Transverse colon (tissue), 4 donors: ENCODE measurements around the gene SNX27. TPM values are rescaled to one million over a fixed set of nuclear protein-coding genes. Genes with fewer than 3 reads are reported as not detected.
A peak's percentile ranks its signal among the peaks of the same experiment; 100 is the strongest.

Experiments
- DNase-seq: peaks from one replicate; pipeline ENCODE4 v3.0.0-alpha.2; 2019
- H3K27ac ChIP-seq, 4 donors: fragments of 200-600 bp; sonication (generic); 2 replicates each; pipeline ENCODE4 v1.5.1; 2016 to 2018; ENCODE audit warnings: inconsistent platforms in 4 of 4
- H3K27me3 ChIP-seq: fragments of 200-600 bp; sonication (generic); 2 replicates; pipeline ENCODE4 v1.5.1; 2017; ENCODE audit warnings: inconsistent platforms
- H3K36me3 ChIP-seq, 4 donors: fragments of 200-600 bp; sonication (generic); 2 replicates each; pipeline ENCODE4 v1.5.1; 2017 to 2019; ENCODE audit warnings: inconsistent platforms in 4 of 4
- H3K4me1 ChIP-seq, 4 donors: fragments of 200-600 bp; sonication (generic); 2 replicates each; pipeline ENCODE4 v1.5.1; 2017 to 2020; ENCODE audit warnings: inconsistent platforms in 4 of 4
- H3K4me3 ChIP-seq, 4 donors: fragments of 200-600 bp; sonication (generic); 1 replicate in 1 of 4; 2 replicates in 3 of 4; pipeline versions ENCODE4 v1.5.1 to v1.6.1; 2017 to 2019; ENCODE audit warnings: inconsistent platforms in 4 of 4
- H3K9me3 ChIP-seq, 2 donors: fragments of 200-600 bp; sonication (generic); 2 replicates each; pipeline ENCODE4 v1.5.1; 2017 to 2019; ENCODE audit warnings: inconsistent platforms in 2 of 2
- EP300 ChIP-seq: sonication (generic); formaldehyde crosslinking; IDR thresholded peaks from one replicate; pipeline ENCODE4 v1.6.1; 2017; ENCODE audit warnings: antibody characterized with exemption, low read depth
- POLR2A ChIP-seq: fragments of 450-650 bp; IDR thresholded peaks from one replicate; pipeline ENCODE4 v1.6.1; 2016; ENCODE audit warnings: antibody characterized with exemption, mild to moderate bottlenecking, moderate library complexity
- POLR2AphosphoS5 ChIP-seq, 3 donors: sonication (generic); formaldehyde crosslinking; IDR thresholded peaks; one replicate each; pipeline ENCODE4 v1.6.1; 2016; ENCODE audit warnings: antibody characterized with exemption in 3 of 3
- WGBS, 2 donors: methylation state at CpG; one replicate each; pipeline ENCODE4 v1.1.5; 2018; ENCODE audit warnings: low coverage in 1 of 2; 5-methylcytosine and 5-hydroxymethylcytosine counted together
- in situ Hi-C, 4 donors: fragments of 200-750 bp; cut with MboI; loops; one replicate each; pipeline versions ENCODE4 v1.15.0 to v1.15.1; 2017; ENCODE audit warnings: low sequenced_read_pairs in 3 of 4, low pct_ligation_motif_present in 1 of 4, low pct_unique_long_range_greater_than_20kb in 1 of 4
- intact Hi-C: fragments of 100-400 bp; cut with DNase I; formaldehyde crosslinking; loops from one replicate; pipeline ENCODE4 v1.15.1; 2023; ENCODE audit warnings: low total_unique reads
- total RNA-seq, 4 donors: library from RNA; depleted of rRNA; stranded (reverse); fragments of >200 nt; gene quantifications; one replicate each; pipeline ENCODE4 v1.1.0, GENCODE V29; 2016
- TF ChIP-seq, protein P1 (sequence below), 5 experiments: fragments of 200-600 bp in 3 of 5; fragments of 450-650 bp in 2 of 5; sonication (generic) in 3 of 5; IDR thresholded peaks; 1 replicate in 2 of 5; 2 replicates in 3 of 5; pipeline ENCODE4 v1.5.1; 2016 to 2017; ENCODE audit warnings: antibody characterized with exemption in 5 of 5, inconsistent platforms in 3 of 5, mild to moderate bottlenecking in 2 of 5, moderate library complexity in 1 of 5

The SNX27 gene
- total RNA-seq, 4 donors from 2014 or later = 11.5 to 37.0 (median 24.6) TPM

- no peak overlapping the region for H3K4me3 ChIP-seq
- intact Hi-C loops (no loop called here), in situ Hi-C loops (no loop called here)
- H3K4me1 ChIP-seq = peaks cover 0 to 7% (median 2%) of the 10 kb centered on the region in 4 donors
- no peaks in the 10 kb centered on the region for H3K27me3 ChIP-seq
- no peak overlapping the region for H3K27ac ChIP-seq
- H3K36me3 ChIP-seq = no peaks in the 10 kb centered on the region
- 79 to 83% methylated on average over 9 of the region's 9 CpGs for WGBS, 2 donors
- no peaks in the 10 kb centered on the region for H3K9me3 ChIP-seq
- no peak for DNase-seq
- TF ChIP-seq, protein P1, sequence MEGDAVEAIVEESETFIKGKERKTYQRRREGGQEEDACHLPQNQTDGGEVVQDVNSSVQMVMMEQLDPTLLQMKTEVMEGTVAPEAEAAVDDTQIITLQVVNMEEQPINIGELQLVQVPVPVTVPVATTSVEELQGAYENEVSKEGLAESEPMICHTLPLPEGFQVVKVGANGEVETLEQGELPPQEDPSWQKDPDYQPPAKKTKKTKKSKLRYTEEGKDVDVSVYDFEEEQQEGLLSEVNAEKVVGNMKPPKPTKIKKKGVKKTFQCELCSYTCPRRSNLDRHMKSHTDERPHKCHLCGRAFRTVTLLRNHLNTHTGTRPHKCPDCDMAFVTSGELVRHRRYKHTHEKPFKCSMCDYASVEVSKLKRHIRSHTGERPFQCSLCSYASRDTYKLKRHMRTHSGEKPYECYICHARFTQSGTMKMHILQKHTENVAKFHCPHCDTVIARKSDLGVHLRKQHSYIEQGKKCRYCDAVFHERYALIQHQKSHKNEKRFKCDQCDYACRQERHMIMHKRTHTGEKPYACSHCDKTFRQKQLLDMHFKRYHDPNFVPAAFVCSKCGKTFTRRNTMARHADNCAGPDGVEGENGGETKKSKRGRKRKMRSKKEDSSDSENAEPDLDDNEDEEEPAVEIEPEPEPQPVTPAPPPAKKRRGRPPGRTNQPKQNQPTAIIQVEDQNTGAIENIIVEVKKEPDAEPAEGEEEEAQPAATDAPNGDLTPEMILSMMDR (IDR thresholded peaks at IDR 0.05) = no peak
- TF ChIP-seq EP300 = no peak
- TF ChIP-seq POLR2A = no peak
- no peak for TF ChIP-seq POLR2AphosphoS5 (IDR thresholded peaks at IDR 0.05)
Measured at GRCh38 chr1:151629278-151629677, 17.4 kb downstream of the SNX27 start.

GRCh38 chr1:151635479-151636072, 23.7 kb downstream of the SNX27 start:
- Histone ChIP-seq H3K36me3 (no peaks in the 10 kb centered on the region), H3K27ac (no peak overlapping the region), H3K9me3 (no peaks in the 10 kb centered on the region), H3K4me1 (peaks cover 9 to 41% (median 30%) of the 10 kb centered on the region in 4 donors), H3K27me3 (no peaks in the 10 kb centered on the region), H3K4me3 (no peak overlapping the region)
- WGBS, 2 donors = 60 to 61% methylated on average over 1 to 2 of the region's 2 CpGs
- intact Hi-C loops = no loop called here
- in situ Hi-C loops = no loop called here
- TF ChIP-seq POLR2AphosphoS5 (IDR thresholded peaks at IDR 0.05) (no peak), EP300 (no peak), POLR2A (no peak)
- DNase-seq = no peak

DNA sequence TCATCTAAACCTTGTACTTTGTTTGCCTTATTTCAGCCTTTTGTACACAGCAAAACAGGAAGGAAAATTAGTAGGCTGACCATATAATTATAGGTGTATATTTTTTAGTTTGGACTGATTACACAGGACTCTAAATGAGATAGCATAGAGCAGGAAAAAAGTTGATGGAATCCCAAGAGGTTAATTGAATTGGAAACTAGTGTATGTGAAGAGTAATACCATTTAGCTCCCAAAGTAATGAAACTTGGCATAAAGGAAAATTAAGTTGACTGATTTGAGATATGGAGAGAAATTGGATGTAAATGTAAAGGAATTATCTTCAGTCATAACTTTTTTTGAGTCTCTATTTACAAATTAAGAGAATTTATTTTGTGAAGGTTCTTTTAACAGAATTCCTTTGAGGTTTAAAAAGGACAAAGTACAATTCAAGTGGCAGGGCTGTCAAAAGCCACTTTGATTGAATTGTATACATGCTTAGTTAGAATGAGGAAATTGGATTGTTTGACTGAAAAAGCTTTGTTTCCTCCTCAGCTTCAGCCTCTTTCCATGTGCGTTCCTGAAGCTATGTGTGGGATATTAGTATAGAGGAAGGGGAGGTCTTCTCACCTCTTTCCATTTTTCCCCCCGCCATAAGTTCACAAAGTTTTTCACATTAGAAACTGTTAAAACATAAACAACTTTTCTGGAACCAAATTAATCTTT, 26.4 kb downstream of the SNX27 start:
- no peaks in the 10 kb centered on the region for H3K27me3 ChIP-seq
- TF ChIP-seq POLR2AphosphoS5 (IDR thresholded peaks at IDR 0.05) (no peak), POLR2A (no peak), EP300 (no peak)
- TF ChIP-seq, protein P1 (IDR thresholded peaks at IDR 0.05) = no peak
- peak overlapping the region in 2 of 4 donors; percentile 3 to 54 for H3K27ac ChIP-seq
- in situ Hi-C loops = no loop called here
- no peak overlapping the region for H3K4me3 ChIP-seq
- intact Hi-C loops = no loop called here
- 71% methylated on average over 2 of the region's 2 CpGs for WGBS, 2 donors
- no peak for DNase-seq
- H3K4me1 ChIP-seq = peaks cover 9 to 41% (median 30%) of the 10 kb centered on the region in 4 donors
- H3K9me3 ChIP-seq = no peaks in the 10 kb centered on the region
- no peaks in the 10 kb centered on the region for H3K36me3 ChIP-seq

- intact Hi-C loops = no loop called here
- no peaks in the 10 kb centered on the region for H3K9me3 ChIP-seq
- in situ Hi-C loops = no loop called here
- H3K36me3 ChIP-seq = no peaks in the 10 kb centered on the region
- H3K27ac ChIP-seq = peak overlapping the region in 2 of 4 donors; percentile 3 to 54
- no peaks in the 10 kb centered on the region for H3K27me3 ChIP-seq
- H3K4me3 ChIP-seq = no peak overlapping the region
- no peak for TF ChIP-seq EP300
- TF ChIP-seq, protein P1 (IDR thresholded peaks at IDR 0.05) = no peak
- TF ChIP-seq POLR2AphosphoS5 (IDR thresholded peaks at IDR 0.05) = no peak
- no peak for TF ChIP-seq POLR2A
- peaks cover 9 to 41% (median 30%) of the 10 kb centered on the region in 4 donors for H3K4me1 ChIP-seq
- no peak for DNase-seq
- WGBS, 2 donors = 66 to 68% methylated on average over 5 to 9 of the region's 9 CpGs
Measured at GRCh38 chr1:151638812-151639211, 27.0 kb downstream of the SNX27 start.
